A549 (cell line): Measurements from ENCODE around the gene ENAH.

ENCODE experiments used
- POLR2A ChIP-seq: IDR thresholded peaks from 2 replicates; pipeline ENCODE4 v1.6.1; 2012; ENCODE audit warnings: mild to moderate bottlenecking, low read length
- RAD21 ChIP-seq, 2 experiments: fragments of >200 bp in 1 of 2; sonication (Bioruptor Twin) in 1 of 2; formaldehyde crosslinking in 1 of 2; IDR thresholded peaks in 1 of 2; conservative IDR thresholded peaks in 1 of 2; 2 replicates in 1 of 2; 3 replicates in 1 of 2; pipeline ENCODE4 v1.6.1; 2012 to 2018; ENCODE audit warnings: inconsistent platforms in 1 of 2
- RNF2 ChIP-seq: fragments of 200-600 bp; sonication (generic); IDR thresholded peaks from 2 replicates; pipeline ENCODE4 v1.6.1; 2016; ENCODE audit warnings: low read depth, mild to moderate bottlenecking, antibody characterized with exemption, moderate library complexity, borderline replicate concordance
- SMC3 ChIP-seq: fragments of >200 bp; sonication (Bioruptor Twin); formaldehyde crosslinking; IDR thresholded peaks from 3 replicates; pipeline ENCODE4 v1.6.1; 2018; ENCODE audit warnings: inconsistent platforms
- TF ChIP-seq, protein P1 (sequence below): fragments of >200 bp; sonication (Bioruptor Twin); formaldehyde crosslinking; IDR thresholded peaks from 3 replicates; pipeline ENCODE4 v1.5.1; 2016
- TF ChIP-seq, protein P2 (sequence below): fragments of 250-450 bp; sonication (Bioruptor Pico); IDR thresholded peaks from 2 replicates; pipeline ENCODE4 v1.5.0; 2021; ENCODE audit warnings: mild to moderate bottlenecking, moderate library complexity, borderline replicate concordance
- TF ChIP-seq, protein P3 (sequence below): IDR thresholded peaks from 2 replicates; pipeline ENCODE4 v1.6.1; 2012

DNA sequence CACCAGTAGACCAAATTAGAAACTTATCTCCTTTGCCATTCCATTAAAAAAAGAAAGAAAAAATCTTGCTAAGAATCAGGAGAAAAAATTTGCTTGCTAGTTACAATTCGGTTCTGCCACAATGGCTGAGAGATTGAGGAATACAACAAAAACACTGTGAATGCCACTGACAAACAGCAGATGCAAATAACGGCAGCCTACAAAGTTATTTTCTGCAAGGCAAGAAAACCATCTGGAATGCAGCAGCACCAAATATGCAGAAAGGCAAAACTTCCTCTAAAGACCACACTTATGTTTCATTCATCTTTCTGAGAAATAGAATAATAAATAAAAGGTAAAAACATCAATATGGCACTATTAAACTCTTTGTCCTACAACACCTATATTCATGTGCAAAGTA, 75.7 kb downstream of the ENAH start:
- TF ChIP-seq POLR2A = no peak
- TF ChIP-seq, protein P1, sequence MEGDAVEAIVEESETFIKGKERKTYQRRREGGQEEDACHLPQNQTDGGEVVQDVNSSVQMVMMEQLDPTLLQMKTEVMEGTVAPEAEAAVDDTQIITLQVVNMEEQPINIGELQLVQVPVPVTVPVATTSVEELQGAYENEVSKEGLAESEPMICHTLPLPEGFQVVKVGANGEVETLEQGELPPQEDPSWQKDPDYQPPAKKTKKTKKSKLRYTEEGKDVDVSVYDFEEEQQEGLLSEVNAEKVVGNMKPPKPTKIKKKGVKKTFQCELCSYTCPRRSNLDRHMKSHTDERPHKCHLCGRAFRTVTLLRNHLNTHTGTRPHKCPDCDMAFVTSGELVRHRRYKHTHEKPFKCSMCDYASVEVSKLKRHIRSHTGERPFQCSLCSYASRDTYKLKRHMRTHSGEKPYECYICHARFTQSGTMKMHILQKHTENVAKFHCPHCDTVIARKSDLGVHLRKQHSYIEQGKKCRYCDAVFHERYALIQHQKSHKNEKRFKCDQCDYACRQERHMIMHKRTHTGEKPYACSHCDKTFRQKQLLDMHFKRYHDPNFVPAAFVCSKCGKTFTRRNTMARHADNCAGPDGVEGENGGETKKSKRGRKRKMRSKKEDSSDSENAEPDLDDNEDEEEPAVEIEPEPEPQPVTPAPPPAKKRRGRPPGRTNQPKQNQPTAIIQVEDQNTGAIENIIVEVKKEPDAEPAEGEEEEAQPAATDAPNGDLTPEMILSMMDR = no peak
- TF ChIP-seq, protein P2, sequence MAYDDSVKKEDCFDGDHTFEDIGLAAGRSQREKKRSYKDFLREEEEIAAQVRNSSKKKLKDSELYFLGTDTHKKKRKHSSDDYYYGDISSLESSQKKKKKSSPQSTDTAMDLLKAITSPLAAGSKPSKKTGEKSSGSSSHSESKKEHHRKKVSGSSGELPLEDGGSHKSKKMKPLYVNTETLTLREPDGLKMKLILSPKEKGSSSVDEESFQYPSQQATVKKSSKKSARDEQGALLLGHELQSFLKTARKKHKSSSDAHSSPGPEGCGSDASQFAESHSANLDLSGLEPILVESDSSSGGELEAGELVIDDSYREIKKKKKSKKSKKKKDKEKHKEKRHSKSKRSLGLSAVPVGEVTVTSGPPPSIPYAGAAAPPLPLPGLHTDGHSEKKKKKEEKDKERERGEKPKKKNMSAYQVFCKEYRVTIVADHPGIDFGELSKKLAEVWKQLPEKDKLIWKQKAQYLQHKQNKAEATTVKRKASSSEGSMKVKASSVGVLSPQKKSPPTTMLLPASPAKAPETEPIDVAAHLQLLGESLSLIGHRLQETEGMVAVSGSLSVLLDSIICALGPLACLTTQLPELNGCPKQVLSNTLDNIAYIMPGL = no peak
- TF ChIP-seq SMC3 = no peak
- no peak for TF ChIP-seq RNF2
- TF ChIP-seq, protein P3, sequence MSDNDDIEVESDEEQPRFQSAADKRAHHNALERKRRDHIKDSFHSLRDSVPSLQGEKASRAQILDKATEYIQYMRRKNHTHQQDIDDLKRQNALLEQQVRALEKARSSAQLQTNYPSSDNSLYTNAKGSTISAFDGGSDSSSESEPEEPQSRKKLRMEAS = no peak
- no peak for TF ChIP-seq RAD21 (conservative IDR thresholded peaks at IDR 0.05 in 1 of 2, IDR thresholded peaks at IDR 0.05 in 1 of 2)
